Pancreas (tissue), 10 donors: Measurements from ENCODE around the gene GK. TPM values are rescaled to one million over a fixed set of nuclear protein-coding genes. Genes with fewer than 3 reads are reported as not detected.
A peak's percentile ranks its signal among the peaks of the same experiment; 100 is the strongest.
"Not testable (repeated sequence)": the region's sequence is repeated elsewhere in the genome, so short reads cannot be mapped to it uniquely, and the experiment has no call there.

ENCODE experiments used
- ATAC-seq, 4 donors: fragments of 200-7000 bp; cut with Tn5 transposase; one replicate each; pipeline versions ENCODE4 v1.8.0 to v1.9.1; 2020; ENCODE audit warnings: mild to moderate bottlenecking in 4 of 4, moderate library complexity in 4 of 4
- DNase-seq, 6 donors: peaks; one replicate each; pipeline ENCODE4 v3.0.0-alpha.2; 2020
- FAIRE-seq: peaks from 2 replicates; lab custom pipeline; 2012; peaks lifted over from hg19 to GRCh38; lab: Jason Lieb, UNC
- H3K27ac ChIP-seq, 4 donors: fragments of 200-600 bp; sonication (generic); 1 replicate in 3 of 4; 2 replicates in 1 of 4; pipeline versions ENCODE4 v1.5.0 to v1.8.0; 2020
- H3K27me3 ChIP-seq, 4 donors: fragments of 200-600 bp; one replicate each; pipeline ENCODE4 v1.8.0; 2021
- H3K36me3 ChIP-seq, 3 donors: fragments of 200-600 bp; sonication (generic) in 1 of 3; one replicate each; pipeline versions ENCODE4 v1.5.0 to v1.8.0; 2020 to 2021
- H3K4me1 ChIP-seq, 3 donors: fragments of 200-600 bp; one replicate each; pipeline ENCODE4 v1.8.0; 2021
- H3K4me3 ChIP-seq, 4 donors: fragments of 200-600 bp; sonication (generic) in 2 of 4; one replicate each; pipeline versions ENCODE4 v1.5.0 to v1.8.0; 2020 to 2021
- H3K9me3 ChIP-seq, 4 donors: fragments of 200-600 bp; one replicate each; pipeline ENCODE4 v1.8.0; 2021
- CTCF ChIP-seq, 4 donors: fragments of 200-600 bp; sonication (generic) in 3 of 4; IDR thresholded peaks; one replicate each; pipeline versions ENCODE4 v1.5.0 to v1.8.0; 2021; ENCODE audit warnings: antibody characterized with exemption in 4 of 4
- WGBS, 2 donors: extraction: QIAGEN DNeasy Blood & Tissue Kit; methylation state at CpG; one replicate each; pipeline ENCODE4 v1.1.7; 2013; 5-methylcytosine and 5-hydroxymethylcytosine counted together
- intact Hi-C, 3 donors: fragments of 100-400 bp; cut with DNase I; formaldehyde crosslinking; loops; one replicate each; pipeline versions ENCODE4 v1.11.1 to v1.14.2; 2022
- polyA plus RNA-seq, 2 donors: library from polyadenylated mRNA; stranded (reverse); fragments of 200-250 nt; gene quantifications; one replicate each; pipeline ENCODE4 v1.2.3, GENCODE V29; 2013
- total RNA-seq, 6 donors: library from RNA; stranded (reverse); fragmentation: NEBNext Ultra II Directional in 4 of 6; extraction: Animal tissue kit (Norgen Biotek cat#: 25700) in 4 of 6; gene quantifications; one replicate each; pipeline versions ENCODE4 v1.2.1 to v1.2.4, GENCODE V29; 2021 to 2023
- donor health status: healthy with polysubstance abuse.
- donor health status: DM: no; HTN: no; CAD: no; lungs with moderate emphysema.
- donor health status: DM: no; HTN: no; CAD: no.
- donor health status: control.
- donor health status: control.
- donor health status: Bipolar disorder and iron deficiency.
- donor health status: DM: yes; HTN: yes; CAD: no.
- donor health status: DM: no; HTN: no; CAD: no.
- donor health status: DM: no; HTN: no; CAD: no.
- donor health status: DM: yes; HTN: yes; CAD: no.

GK gene
- total and polyA plus RNA-seq, 8 donors = 1.3 to 7.5 (median 2.6) TPM

GRCh38 chrX:30661228-30661627 lies 8.0 kb downstream of the GK start:
- FAIRE-seq = no peak
- no peaks in the 10 kb centered on the region for H3K27me3 ChIP-seq

GRCh38 chrX:30663322-30663721 lies 10.1 kb downstream of the GK start:
- no peaks in the 10 kb centered on the region for H3K4me1 ChIP-seq
- intact Hi-C loops = no loop called here
- no peaks in the 10 kb centered on the region for H3K9me3 ChIP-seq
- WGBS, 2 donors = 72 to 81% methylated on average over 2 of the region's 2 CpGs
- H3K27me3 ChIP-seq = no peaks in the 10 kb centered on the region
- ATAC-seq = no peak
- no peak overlapping the region for H3K4me3 ChIP-seq
- no peak for FAIRE-seq
- TF ChIP-seq CTCF (IDR thresholded peaks at IDR 0.05) = no peak
- H3K36me3 ChIP-seq = no peaks in the 10 kb centered on the region
- no peak overlapping the region for H3K27ac ChIP-seq
- DNase-seq = no peak

More at GRCh38 chrX:30661228-30661627, 8.0 kb downstream of the GK start:
- no peaks in the 10 kb centered on the region for H3K4me1 ChIP-seq
- no peaks in the 10 kb centered on the region for H3K36me3 ChIP-seq
- H3K4me3 ChIP-seq = no peak overlapping the region
- no peak for DNase-seq
- no peak overlapping the region for H3K27ac ChIP-seq
- intact Hi-C loops = no loop called here
- no peaks in the 10 kb centered on the region for H3K9me3 ChIP-seq
- TF ChIP-seq CTCF (IDR thresholded peaks at IDR 0.05) = no peak
- ATAC-seq = no peak
- WGBS, 2 donors = 81 to 98% methylated on average over 6 of the region's 6 CpGs

GRCh38 chrX:30665471-30665870 lies 12.2 kb downstream of the GK start:
- TF ChIP-seq CTCF (IDR thresholded peaks at IDR 0.05) = no peak
- Histone ChIP-seq H3K36me3 (no peaks in the 10 kb centered on the region), H3K27ac (no peak overlapping the region), H3K9me3 (no peaks in the 10 kb centered on the region), H3K4me3 (no peak overlapping the region), H3K4me1 (no peaks in the 10 kb centered on the region), H3K27me3 (no peaks in the 10 kb centered on the region)
- intact Hi-C loops = no loop called here
- FAIRE-seq (peak; percentile 17), ATAC-seq (no peak), DNase-seq (no peak)

GRCh38 chrX:30666094-30666493 lies 12.9 kb downstream of the GK start:
- intact Hi-C loops = no loop called here
- H3K4me3 ChIP-seq = no peak overlapping the region
- H3K27ac ChIP-seq = no peak overlapping the region
- DNase-seq = no peak
- WGBS, 2 donors = 45 to 59% methylated on average over 2 of the region's 2 CpGs
- H3K9me3 ChIP-seq = no peaks in the 10 kb centered on the region
- ATAC-seq = no peak
- no peaks in the 10 kb centered on the region for H3K4me1 ChIP-seq
- no peaks in the 10 kb centered on the region for H3K27me3 ChIP-seq
- no peak for FAIRE-seq
- TF ChIP-seq CTCF (IDR thresholded peaks at IDR 0.05) = no peak
- no peaks in the 10 kb centered on the region for H3K36me3 ChIP-seq

- TF ChIP-seq CTCF (IDR thresholded peaks at IDR 0.05) = no peak
- no peak overlapping the region for H3K27ac ChIP-seq
- no peak for FAIRE-seq
- no peak for ATAC-seq
- no peaks in the 10 kb centered on the region for H3K36me3 ChIP-seq
- 82 to 94% methylated on average over 4 of the region's 4 CpGs for WGBS, 2 donors
- intact Hi-C loops = no loop called here
- H3K27me3 ChIP-seq = no peaks in the 10 kb centered on the region
- no peak for DNase-seq
- no peaks in the 10 kb centered on the region for H3K9me3 ChIP-seq
- no peak overlapping the region for H3K4me3 ChIP-seq
- no peaks in the 10 kb centered on the region for H3K4me1 ChIP-seq
Observed at GRCh38 chrX:30668581-30668980, 15.4 kb downstream of the GK start.

GRCh38 chrX:30671189-30671588 lies 18.0 kb downstream of the GK start:
- H3K4me3 ChIP-seq, H3K9me3 ChIP-seq, FAIRE-seq, H3K4me1 ChIP-seq, DNase-seq, H3K27me3 ChIP-seq, ATAC-seq, intact Hi-C loops, H3K27ac ChIP-seq, H3K36me3 ChIP-seq: not testable (repeated sequence)
- 79 to 89% methylated on average over 3 of the region's 3 CpGs for WGBS, 2 donors
